ENCODE measurements around the gene DNAH17.

DNA sequence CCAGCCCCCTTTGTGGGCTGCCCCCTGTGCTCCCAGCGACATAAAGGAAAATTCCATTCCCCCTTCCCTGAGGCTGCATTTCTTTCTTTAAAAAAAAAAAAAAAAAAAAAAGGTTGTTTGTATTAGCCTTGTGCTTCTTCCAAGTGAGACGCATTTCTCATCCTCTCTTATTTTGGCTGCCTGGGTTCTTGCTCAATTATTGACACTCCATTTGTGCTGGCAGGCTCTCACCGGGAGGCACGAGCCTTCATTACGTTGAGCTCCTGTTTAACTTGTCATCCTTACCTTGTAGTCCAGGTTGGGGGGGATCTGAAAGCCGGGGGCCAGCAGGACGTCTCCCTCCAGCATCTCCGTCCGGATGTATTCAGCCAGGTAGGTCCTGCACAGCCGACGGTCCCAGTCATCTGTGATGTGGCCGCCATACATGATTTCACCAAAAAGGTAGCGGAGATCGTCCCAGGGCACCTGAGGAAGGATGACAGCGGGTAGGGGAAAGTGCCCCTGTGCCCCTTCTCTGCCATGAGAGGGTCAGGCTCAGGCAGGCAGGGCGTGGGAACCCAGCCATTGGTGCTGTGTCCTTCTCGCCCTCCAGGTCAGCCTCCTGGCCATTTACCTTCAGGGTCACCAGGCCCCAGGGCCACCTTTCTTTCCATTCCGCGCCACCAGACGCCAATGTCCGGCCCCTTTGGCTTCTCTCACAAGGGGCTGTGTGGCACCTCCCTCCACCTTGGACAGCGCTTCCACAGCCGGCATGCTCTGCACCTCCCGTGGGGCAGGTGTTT is 148.2 kb downstream of the DNAH17 start:
- TF ChIP-seq, protein P1, sequence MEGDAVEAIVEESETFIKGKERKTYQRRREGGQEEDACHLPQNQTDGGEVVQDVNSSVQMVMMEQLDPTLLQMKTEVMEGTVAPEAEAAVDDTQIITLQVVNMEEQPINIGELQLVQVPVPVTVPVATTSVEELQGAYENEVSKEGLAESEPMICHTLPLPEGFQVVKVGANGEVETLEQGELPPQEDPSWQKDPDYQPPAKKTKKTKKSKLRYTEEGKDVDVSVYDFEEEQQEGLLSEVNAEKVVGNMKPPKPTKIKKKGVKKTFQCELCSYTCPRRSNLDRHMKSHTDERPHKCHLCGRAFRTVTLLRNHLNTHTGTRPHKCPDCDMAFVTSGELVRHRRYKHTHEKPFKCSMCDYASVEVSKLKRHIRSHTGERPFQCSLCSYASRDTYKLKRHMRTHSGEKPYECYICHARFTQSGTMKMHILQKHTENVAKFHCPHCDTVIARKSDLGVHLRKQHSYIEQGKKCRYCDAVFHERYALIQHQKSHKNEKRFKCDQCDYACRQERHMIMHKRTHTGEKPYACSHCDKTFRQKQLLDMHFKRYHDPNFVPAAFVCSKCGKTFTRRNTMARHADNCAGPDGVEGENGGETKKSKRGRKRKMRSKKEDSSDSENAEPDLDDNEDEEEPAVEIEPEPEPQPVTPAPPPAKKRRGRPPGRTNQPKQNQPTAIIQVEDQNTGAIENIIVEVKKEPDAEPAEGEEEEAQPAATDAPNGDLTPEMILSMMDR (IDR thresholded peaks at IDR 0.05; ENCODE audit: low read depth, low read length, poor library complexity, severe bottlenecking), result no peak
- no peak for TF ChIP-seq EZH2phosphoT487 (IDR thresholded peaks at IDR 0.05; ENCODE audit: borderline replicate concordance, low read length)

All from DOHH2 (cell line).